ENCODE data around the gene APRT.
A peak's percentile ranks its signal among the peaks of the same experiment; 100 is the strongest.
"Not testable (repeated sequence)": the region's sequence is repeated elsewhere in the genome, so short reads cannot be mapped to it uniquely, and the experiment has no call there.

Gene APRT

GRCh38 chr16:88841521-88842307 lies 30.0 kb upstream of the APRT start:
- DNase-seq (ENCODE audit: low read depth) = no peak

- no peak for DNase-seq (ENCODE audit: low read depth)
Measured at GRCh38 chr16:88840600-88841215, 29.0 kb upstream of the APRT start.

GRCh38 chr16:88839745-88840599 lies 28.2 kb upstream of the APRT start:
- DNase-seq (ENCODE audit: low read depth) = no peak

DNA sequence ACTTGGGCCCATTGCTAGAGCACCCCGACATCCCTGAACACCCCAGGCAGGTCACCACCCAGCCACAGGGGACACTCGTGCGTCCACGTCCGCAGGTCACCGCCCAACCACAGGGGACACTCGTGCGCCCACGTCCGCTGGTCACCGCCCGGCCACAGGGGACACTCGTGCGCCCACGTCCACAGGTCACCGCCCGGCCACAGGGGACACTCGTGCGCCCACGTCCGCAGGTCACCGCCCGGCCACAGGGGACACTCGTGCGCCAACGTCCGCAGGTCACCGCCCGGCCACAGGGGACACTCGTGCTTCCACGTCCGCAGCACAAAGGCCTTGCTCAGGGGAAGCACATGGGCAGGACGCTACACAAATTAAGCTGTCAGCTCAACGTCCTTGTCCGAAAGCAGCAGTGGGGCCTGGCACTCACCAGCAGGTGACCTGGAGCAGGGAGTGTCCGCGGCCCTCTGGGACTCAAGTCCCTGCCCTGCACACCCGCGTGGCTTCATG lies 27.4 kb upstream of the APRT start:
- no peak for DNase-seq (ENCODE audit: low read depth)

GRCh38 chr16:88838566-88838965 lies 26.8 kb upstream of the APRT start:
- no peak for DNase-seq (ENCODE audit: low read depth)

DNA sequence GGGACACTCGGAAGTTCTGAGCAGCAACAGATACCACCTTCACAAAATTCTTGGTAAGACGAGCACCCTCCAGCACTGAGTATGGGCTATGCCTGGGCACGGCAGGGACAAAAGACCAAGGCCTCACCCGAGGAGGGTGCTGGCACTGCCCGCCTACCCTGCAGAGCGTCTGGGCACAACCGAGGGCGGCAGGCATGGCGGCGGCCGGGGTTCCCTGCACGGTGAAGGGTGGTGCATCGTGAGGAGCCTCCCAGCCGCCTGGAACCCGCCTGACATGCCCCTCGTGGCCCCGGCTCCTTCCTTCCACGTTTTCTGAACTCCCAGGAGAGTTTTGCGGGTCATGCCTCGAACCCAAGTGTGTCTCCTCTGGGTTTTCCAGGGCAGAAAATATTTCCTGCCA lies 26.1 kb upstream of the APRT start:
- DNase-seq (ENCODE audit: low read depth) = no peak

GRCh38 chr16:88836791-88837190 lies 25.1 kb upstream of the APRT start:
- DNase-seq (ENCODE audit: low read depth) = no peak

GRCh38 chr16:88835818-88836217 lies 24.1 kb upstream of the APRT start:
- DNase-seq (ENCODE audit: low read depth) = no peak

- DNase-seq (ENCODE audit: low read depth) = peak; percentile 71
Measured at GRCh38 chr16:88835383-88835782, 23.7 kb upstream of the APRT start.

- no peak for DNase-seq (ENCODE audit: low read depth)
Measured at GRCh38 chr16:88834670-88835069, 22.9 kb upstream of the APRT start.

GRCh38 chr16:88833086-88833485 lies 21.4 kb upstream of the APRT start:
- DNase-seq (ENCODE audit: low read depth) = no peak

DNA sequence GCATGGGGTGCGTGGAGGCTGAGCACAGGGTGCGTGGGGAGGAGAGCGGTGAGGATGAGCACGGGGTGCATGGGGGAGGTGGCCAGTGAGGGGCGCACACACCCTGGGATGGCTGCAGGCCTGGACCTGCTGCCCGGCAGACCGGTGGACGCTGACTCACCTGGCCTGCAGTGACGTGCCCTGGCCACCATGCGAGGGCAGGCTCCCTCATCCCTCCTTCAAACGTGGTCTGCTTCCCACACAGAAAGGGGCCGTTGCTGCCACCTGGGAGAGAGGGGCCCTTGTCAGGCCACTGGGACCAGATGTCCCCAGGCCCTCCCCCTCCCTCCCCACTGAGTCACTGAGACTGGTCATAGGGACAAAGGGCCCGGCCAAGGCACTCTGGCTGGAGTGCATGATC lies 20.1 kb upstream of the APRT start:
- no peak for DNase-seq (ENCODE audit: low read depth)

GRCh38 chr16:88830783-88831182 lies 19.1 kb upstream of the APRT start:
- DNase-seq (ENCODE audit: low read depth) = no peak

GRCh38 chr16:88830258-88830657 lies 18.5 kb upstream of the APRT start:
- no peak for DNase-seq (ENCODE audit: low read depth)

DNA sequence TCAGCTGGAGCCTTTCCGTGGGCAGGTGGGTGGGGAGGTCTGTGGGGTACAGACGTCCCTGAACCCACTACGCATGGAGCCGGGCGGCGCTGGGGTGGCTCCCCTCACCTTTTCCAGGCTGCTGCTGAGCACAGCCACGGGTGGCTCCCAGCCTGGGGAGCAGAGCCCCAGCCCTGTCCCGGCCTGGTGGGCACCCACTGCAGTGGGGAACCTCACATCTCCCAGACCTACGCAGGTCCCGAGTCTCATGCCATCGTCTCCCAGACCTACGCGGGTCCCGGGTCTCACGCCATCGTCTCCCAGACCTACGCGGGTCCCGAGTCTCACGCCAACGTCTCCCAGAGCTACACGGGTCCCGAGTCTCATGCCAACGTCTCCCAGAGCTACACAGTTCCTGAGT lies 17.0 kb upstream of the APRT start:
- no peak for DNase-seq (ENCODE audit: low read depth)

DNA sequence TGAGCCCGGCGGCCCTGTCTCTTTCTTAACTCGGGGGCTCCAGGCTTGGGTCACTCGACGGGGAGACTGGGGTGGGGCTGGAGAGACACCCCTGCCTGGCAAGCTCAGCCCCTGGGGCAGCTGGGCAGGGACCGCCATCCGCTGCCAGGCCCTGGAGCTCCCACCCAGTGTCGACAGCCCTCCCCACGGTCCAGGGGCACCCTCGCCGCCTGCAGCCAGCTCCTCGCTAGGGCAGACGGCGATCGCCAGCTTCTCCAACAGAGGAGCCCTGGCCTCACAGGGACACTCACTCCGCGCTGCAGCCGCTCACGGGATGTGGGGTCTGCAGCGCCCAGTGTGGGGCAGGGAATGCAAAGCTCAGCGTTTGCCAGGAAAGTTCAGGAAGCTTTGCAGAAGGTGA lies 16.0 kb upstream of the APRT start:
- no peak for DNase-seq (ENCODE audit: low read depth)

DNA sequence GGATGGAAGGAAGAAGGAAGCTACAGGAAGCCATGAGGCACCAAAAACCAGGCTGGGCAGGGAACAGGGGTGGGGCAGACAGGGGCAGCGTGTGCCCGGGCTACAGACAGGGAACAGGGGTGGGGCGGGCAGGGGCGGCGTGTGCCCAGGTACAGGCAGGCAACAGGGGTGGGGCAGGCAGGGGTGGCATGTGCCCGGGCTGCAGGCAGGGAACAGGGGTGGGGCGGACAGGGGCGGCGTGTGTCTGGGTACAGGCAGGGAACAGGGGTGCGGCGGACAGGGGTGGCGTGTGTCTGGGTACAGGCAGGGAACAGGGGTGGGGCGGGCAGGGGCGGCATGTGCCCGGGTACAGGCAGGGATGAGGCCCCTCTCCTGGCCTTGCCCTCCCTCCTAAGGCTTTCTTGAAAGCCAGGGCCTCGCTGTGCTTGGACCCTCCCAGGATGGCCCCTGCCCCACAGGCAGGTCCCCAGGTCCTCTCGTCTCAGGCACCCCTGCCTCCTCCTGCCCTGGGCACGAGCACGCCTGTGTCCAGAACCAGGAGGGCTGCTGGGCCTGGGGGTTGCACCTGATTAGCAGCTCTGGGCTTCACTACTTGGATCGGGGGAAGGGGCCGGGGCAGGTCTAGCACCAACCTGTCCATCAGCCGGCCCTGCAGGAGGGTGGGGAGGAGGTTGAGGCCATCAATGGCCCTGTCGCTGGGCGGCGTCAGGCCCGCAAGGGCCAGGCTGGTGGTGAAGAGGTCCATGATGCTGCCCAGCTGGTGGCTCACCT lies 14.5 kb upstream of the APRT start:
- DNase-seq (ENCODE audit: low read depth) = no peak

DNA sequence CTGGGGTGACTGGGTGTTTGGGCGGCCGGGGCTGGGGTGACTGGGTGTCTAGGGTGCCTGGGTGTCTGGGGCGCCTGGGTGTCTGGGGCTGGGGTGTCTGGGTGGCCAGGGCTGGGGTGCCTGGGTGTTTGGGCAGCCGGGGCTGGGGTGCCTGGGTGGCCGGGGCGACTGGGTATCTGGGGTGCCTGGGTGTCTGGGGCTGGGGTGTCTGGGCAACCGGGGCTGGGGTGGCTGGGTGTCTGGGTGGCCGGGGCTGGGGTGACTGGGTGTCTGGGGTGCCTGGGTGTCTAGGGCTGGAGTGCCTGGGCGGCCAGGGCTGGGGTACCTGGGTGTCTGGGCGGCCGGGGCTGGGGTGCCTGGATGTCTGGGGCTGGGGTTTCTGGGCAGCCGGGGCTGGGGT lies 13.4 kb upstream of the APRT start:
- no peak for DNase-seq (ENCODE audit: low read depth)

DNA sequence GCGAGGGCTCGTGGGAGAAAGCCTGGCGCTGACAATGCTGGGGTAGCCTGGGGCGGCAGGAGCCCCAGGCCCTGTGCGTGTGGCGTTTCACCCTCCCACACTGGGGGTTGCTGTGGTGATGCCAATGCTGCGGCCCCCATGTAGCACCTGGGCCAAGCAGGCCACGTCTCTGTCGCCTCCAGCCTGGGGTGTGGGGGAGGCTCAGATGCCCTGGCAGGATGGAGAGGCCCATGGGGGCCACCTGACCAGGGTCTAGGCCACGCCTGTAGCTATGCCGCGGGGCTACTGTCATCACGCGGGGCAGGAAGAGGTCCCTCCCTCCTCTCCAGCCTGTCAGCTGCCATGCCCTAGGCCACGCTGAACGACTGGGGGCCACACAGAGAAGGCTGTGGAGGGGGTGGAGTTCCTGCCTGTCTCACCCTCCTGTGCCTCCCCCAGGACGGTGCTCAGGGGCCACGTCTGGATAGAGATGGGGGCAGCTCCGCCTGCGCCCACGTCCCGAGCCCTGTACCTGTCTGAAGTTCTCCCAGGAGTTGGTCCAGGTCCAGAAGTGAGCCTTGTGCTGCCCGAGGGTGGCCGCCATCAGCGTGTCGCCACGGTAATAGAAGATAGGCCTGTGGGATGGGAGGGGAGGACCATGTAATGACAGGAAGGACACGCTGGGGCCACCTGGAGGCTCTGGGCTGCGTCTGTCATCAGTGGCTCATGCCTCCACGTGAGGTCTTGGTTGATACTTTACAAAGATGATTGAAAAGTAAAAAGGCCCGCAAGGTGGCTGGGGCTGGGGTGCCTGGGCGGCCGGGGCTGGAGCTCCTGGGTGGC lies 12.7 kb upstream of the APRT start:
- no peak for DNase-seq (ENCODE audit: low read depth)

DNA sequence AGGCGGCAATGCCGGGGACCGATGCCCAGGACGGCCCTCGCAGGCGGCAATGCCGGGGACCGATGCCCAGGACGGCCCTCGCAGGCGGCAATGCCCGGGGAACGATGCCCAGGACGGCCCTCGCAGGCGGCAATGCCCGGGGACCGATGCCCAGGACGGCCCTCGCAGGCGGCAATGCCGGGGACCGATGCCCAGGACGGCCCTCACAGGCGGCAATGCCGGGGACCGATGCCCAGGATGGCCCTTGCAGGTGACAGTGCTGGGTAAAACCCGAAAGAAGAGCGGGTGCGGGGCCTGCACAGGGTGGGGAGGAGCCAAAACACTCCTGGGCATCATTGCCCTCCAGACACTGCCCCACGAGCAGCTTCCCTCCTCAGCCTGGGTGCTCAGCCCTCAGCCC lies 11.9 kb upstream of the APRT start:
- DNase-seq (ENCODE audit: low read depth) = not testable (repeated sequence)
